ENCODE results near the gene B4GAT1. TPM values are rescaled to one million over a fixed set of nuclear protein-coding genes. Genes with fewer than 3 reads are reported as not detected.
"Not testable (repeated sequence)": the region's sequence is repeated elsewhere in the genome, so short reads cannot be mapped to it uniquely, and the experiment has no call there.

The B4GAT1 gene
- total RNA-seq, 4 donors from 2014 or later, result 32.0 to 71.4 (median 50.0) TPM

DNA sequence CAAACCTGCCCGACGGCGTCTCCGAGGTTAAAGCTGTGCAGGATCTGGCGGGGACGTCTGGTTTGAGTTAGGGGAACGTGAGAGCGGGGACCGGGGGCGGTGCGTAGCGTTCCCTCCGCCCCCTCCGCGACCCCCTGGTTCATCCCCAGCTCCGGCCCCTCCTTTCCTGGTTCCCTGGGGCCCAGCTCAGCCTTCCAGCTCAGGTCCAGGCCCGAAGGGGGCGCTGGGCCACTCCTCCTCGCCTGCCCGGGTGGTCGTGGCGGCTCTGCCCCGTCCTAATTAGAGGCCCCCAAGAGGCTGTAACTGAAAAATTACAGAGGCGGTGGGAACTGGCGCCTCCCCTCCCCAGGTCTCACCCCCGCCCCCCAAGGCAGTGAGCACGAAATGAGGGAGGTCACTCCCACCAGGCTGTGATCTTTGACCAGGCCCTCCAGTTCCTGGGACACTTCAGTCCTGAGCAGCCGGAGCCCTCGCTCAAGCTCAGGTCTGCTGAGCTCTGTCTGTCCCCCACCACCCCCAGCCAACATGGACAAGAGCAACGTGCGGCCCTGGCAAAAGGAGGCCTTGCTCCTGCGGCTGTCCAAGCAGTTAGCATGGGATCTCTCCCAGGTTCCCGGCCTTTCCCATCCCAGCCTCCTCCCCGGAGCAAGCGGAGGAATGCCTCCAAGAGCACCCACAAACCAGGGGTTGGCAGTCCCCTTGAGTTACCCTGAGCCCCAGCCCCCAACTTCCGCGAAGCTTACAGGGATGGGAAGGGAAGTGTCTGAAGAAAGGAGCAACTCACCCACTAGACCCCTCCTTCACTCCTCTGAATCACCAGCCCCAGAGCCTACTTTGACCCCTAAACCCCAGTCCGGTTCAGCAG is 33.9 kb downstream of the B4GAT1 start:
- no peak for DNase-seq (ENCODE audit: extremely low spot score)
- 40% methylated on average over 19 of the region's 38 CpGs for WGBS
- no peaks in the 10 kb centered on the region for H3K9me3 ChIP-seq
- H3K27ac ChIP-seq (replicated peaks in 1 of 4), result peak overlapping the region; percentile 83 to 95 (median 89)
- TF ChIP-seq, protein P1, sequence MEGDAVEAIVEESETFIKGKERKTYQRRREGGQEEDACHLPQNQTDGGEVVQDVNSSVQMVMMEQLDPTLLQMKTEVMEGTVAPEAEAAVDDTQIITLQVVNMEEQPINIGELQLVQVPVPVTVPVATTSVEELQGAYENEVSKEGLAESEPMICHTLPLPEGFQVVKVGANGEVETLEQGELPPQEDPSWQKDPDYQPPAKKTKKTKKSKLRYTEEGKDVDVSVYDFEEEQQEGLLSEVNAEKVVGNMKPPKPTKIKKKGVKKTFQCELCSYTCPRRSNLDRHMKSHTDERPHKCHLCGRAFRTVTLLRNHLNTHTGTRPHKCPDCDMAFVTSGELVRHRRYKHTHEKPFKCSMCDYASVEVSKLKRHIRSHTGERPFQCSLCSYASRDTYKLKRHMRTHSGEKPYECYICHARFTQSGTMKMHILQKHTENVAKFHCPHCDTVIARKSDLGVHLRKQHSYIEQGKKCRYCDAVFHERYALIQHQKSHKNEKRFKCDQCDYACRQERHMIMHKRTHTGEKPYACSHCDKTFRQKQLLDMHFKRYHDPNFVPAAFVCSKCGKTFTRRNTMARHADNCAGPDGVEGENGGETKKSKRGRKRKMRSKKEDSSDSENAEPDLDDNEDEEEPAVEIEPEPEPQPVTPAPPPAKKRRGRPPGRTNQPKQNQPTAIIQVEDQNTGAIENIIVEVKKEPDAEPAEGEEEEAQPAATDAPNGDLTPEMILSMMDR (IDR thresholded peaks at IDR 0.05), result no peak
- TF ChIP-seq POLR2AphosphoS5 (IDR thresholded peaks at IDR 0.05), result no peak
- intact Hi-C loops (cut with DNase I), result loop anchor here (5.0 kb wide), 1 partner anchor 74 kb away; no protein-coding TSS in a partner anchor
- peaks cover 41 to 71% (median 64%) of the 10 kb centered on the region in 4 donors for H3K4me1 ChIP-seq
- H3K27me3 ChIP-seq, result peaks cover 0 to 8% (median 0%) of the 10 kb centered on the region in 4 donors
- H3K4me3 ChIP-seq, result peak overlapping the region; percentile 59 to 75 (median 62)
- H3K36me3 ChIP-seq, result no peaks in the 10 kb centered on the region

DNA sequence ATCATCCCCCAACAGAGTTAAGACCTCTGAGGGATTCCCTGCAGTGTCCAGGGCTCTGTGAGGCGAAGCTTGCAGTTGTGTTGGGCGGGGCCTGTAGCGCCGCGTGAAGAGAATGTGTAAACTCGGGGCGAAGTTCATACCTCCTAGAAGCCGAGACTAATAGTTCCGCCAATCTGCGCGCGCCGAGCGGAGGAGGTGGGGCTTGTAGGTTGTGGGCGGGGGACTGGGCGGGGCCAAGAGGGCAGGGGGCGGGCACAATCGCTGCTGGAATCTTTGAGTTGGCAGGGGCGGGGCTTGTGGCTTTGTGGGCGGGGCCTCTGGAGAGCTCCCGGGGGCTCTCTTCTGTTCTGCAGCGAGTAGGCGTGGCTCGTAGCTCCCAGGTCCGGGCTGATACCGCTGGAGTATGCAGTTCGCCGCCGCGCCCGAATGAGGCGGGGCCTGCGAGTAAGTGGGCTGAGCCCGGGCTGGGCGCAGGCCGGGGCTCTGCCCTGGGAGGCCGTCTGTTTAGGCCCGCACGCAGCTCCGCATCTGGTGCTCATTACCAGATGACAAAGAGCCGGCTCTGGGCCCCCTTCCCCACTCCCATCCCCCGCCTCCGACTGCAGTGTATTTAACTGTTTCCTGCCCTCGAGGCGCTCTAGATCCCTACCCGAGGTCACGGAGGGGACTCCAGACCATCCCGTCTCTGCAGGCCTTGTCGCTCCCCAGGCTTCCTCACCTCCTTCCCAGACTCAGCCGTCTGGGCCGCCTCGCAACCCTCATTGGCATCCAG is 34.7 kb downstream of the B4GAT1 start:
- Histone ChIP-seq H3K36me3 (no peaks in the 10 kb centered on the region), H3K4me3 (peak overlapping the region; percentile 59 to 75 (median 62)), H3K27me3 (peaks cover 0 to 8% (median 0%) of the 10 kb centered on the region in 4 donors), H3K9me3 (no peaks in the 10 kb centered on the region), H3K27ac (replicated peaks in 1 of 4) (peak overlapping the region; percentile 83 to 95 (median 89)), H3K4me1 (peaks cover 35 to 63% (median 56%) of the 10 kb centered on the region in 4 donors)
- intact Hi-C loops (cut with DNase I), result loop anchor here (5.0 kb wide), 1 partner anchor 75 kb away; no protein-coding TSS in a partner anchor
- DNase-seq (ENCODE audit: extremely low spot score), result peak; percentile 100
- WGBS, result 7% methylated on average over 19 of the region's 52 CpGs
- TF ChIP-seq, protein P1 (IDR thresholded peaks at IDR 0.05), result no peak
- TF ChIP-seq EP300 (IDR thresholded peaks at IDR 0.05) (no peak), POLR2AphosphoS5 (IDR thresholded peaks at IDR 0.05) (peak; percentile 74 to 85), POLR2A (IDR thresholded peaks at IDR 0.05; ENCODE audit: low read depth) (no peak)

DNA sequence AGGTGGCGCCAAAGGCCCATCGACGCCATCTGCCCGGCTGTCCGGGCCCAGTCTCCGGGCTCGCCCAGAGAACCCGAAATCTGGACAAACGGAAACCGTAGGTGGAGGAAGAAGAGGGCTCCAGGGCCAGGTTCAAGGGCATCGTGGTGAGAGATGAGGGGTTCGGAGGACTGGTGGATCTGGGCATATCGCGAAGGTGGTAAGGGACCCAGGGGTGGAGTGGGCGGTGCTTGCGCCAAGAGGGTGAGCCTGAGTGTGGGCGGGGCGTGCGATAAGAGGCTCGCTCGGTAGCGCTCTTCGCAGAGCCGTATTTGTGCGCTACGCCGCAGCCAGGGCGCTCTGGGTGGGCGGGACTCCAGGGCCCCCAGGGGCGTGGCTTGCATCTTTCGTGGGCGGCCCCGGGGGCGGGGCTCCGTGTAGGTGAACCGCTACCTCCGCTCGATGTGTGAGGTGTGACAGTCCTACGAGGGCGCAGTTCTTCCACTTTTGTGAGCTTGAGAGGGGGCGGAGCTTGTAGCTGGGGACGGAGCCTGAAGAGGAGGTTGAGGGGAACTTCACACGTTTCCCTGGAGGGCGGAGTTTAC is 35.4 kb downstream of the B4GAT1 start:
- Histone ChIP-seq H3K4me3 (peak overlapping the region; percentile 59 to 75 (median 62)), H3K9me3 (no peaks in the 10 kb centered on the region), H3K27ac (replicated peaks in 1 of 4) (peak overlapping the region; percentile 83 to 95 (median 89)), H3K27me3 (peaks cover 0 to 8% (median 0%) of the 10 kb centered on the region in 4 donors), H3K4me1 (peaks cover 28 to 56% (median 49%) of the 10 kb centered on the region in 4 donors), H3K36me3 (no peaks in the 10 kb centered on the region)
- TF ChIP-seq, protein P1 (IDR thresholded peaks at IDR 0.05), result peak in 2 of 3 experiments; percentile 94 to 99
- TF ChIP-seq POLR2A (IDR thresholded peaks at IDR 0.05; ENCODE audit: low read depth) (no peak), EP300 (IDR thresholded peaks at IDR 0.05) (no peak), POLR2AphosphoS5 (IDR thresholded peaks at IDR 0.05) (peak; percentile 38 to 69)
- intact Hi-C loops (cut with DNase I), result loop anchor here (2.0 to 5.0 kb wide), 2 partner anchors 17 to 75 kb away; no protein-coding TSS in a partner anchor
- WGBS, result 0% methylated on average over 28 of the region's 44 CpGs
- peak; percentile 97 for DNase-seq (ENCODE audit: extremely low spot score)

DNA sequence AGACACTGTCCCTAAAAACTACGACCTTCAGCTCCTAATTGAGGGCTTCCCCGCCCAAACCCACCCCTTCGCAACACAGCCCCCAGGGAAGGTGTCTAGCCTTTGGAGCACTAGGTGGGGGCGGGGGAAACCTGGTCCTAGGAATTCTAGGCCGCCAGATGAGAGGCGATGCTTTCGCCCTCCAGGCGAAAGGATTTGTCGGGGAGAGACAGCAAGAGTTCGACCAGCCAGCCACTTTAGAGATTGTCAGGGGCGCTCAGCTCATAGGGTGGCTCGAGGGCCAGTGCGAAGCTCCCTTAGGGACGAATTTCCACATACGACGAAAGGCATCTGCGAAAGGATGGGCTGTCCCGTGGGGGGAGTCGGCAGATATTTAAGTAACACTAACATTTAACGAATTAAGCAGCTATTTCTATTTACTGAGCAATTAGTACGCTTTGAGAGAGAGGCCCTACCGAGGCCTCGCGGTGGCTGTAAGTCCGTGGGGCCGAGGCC is 35.9 kb downstream of the B4GAT1 start:
- peak overlapping the region; percentile 59 to 75 (median 62) for H3K4me3 ChIP-seq
- peaks cover 0 to 3% (median 0%) of the 10 kb centered on the region in 4 donors for H3K27me3 ChIP-seq
- TF ChIP-seq POLR2A (IDR thresholded peaks at IDR 0.05; ENCODE audit: low read depth), result no peak
- TF ChIP-seq, protein P1 (IDR thresholded peaks at IDR 0.05), result peak in 1 of 3 experiments; percentile 94
- TF ChIP-seq EP300 (IDR thresholded peaks at IDR 0.05), result no peak
- no peak for TF ChIP-seq POLR2AphosphoS5 (IDR thresholded peaks at IDR 0.05)
- H3K4me1 ChIP-seq, result peaks cover 24 to 51% (median 44%) of the 10 kb centered on the region in 4 donors
- intact Hi-C loops (cut with DNase I), result loop anchor here (2.0 to 5.0 kb wide), 2 partner anchors 17 to 76 kb away; no protein-coding TSS in a partner anchor
- H3K27ac ChIP-seq (replicated peaks in 1 of 4), result peak overlapping the region; percentile 83 to 95 (median 89)
- H3K36me3 ChIP-seq, result no peaks in the 10 kb centered on the region
- no peak for DNase-seq (ENCODE audit: extremely low spot score)
- no peaks in the 10 kb centered on the region for H3K9me3 ChIP-seq
- WGBS, result 30% methylated on average over 24 of the region's 26 CpGs

DNA sequence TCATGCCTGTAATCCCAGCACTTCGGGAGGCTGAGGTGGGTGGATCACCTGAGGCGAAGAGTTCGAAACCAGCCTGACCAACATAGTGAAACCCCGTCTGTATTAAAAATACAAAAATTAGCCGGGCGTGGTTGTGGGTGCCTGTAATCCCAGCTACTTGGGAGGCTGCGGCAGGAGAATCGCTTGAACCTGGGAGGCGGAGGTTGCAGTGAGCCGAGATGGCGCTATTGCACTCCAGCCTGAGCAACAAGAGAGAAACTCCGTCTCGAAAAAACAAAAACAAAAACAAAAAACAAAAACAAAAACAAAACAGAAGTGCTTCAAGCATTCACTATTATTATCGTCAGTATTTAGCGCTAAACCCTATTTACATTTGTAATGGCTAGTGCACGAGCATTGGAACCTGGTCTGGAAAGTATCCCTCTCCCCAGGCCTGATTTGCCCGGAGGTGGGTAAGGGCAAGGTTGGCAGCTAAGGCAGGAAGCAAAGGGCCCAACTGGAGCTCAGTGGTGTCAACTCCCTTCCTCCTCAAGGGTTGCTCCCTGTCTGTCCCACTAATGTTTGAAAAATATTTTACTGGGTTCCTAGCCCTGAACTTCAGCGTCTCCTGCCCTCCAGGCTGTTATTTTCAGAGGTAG is 36.5 kb downstream of the B4GAT1 start:
- H3K4me3 ChIP-seq; H3K36me3 ChIP-seq; DNase-seq (ENCODE audit: extremely low spot score); H3K9me3 ChIP-seq; H3K27me3 ChIP-seq: not testable (repeated sequence)
- 86% methylated on average over 18 of the region's 18 CpGs for WGBS
- peak overlapping the region in 3 of 4 donors; percentile 83 to 95 (median 89) for H3K27ac ChIP-seq (replicated peaks in 1 of 4)
- intact Hi-C loops (cut with DNase I), result loop anchor here (2.0 to 5.0 kb wide), 2 partner anchors 18 to 76 kb away; no protein-coding TSS in a partner anchor
- H3K4me1 ChIP-seq, result peaks cover 19 to 45% (median 38%) of the 10 kb centered on the region in 4 donors

All from esophagus muscularis mucosa (tissue), 4 donors.